Body of pancreas (tissue), 4 donors: ENCODE results near the gene ATP8B4. TPM values are rescaled to one million over a fixed set of nuclear protein-coding genes. Genes with fewer than 3 reads are reported as not detected.

Source experiments
- ATAC-seq: fragments of 150-250 bp; one replicate; pipeline ENCODE4 v1.9.1; 2016
- DNase-seq, 4 donors: peaks; one replicate each; pipeline ENCODE4 v3.0.0-alpha.2; 2019
- H3K27ac ChIP-seq, 4 donors: fragments of 200-600 bp; sonication (generic); 1 replicate in 3 of 4; 2 replicates in 1 of 4; pipeline versions ENCODE4 v1.5.1 to v1.6.1; 2016 to 2019; ENCODE audit warnings: mild to moderate bottlenecking in 1 of 4, mixed read lengths in 1 of 4, moderate library complexity in 1 of 4
- H3K27me3 ChIP-seq, 2 donors: fragments of 200-600 bp; sonication (generic); one replicate each; pipeline ENCODE4 v1.6.0; 2016; ENCODE audit warnings: mild to moderate bottlenecking in 1 of 2
- H3K36me3 ChIP-seq, 2 donors: fragments of 200-600 bp; sonication (generic); replicated peaks in 1 of 2; 2 replicates each; pipeline ENCODE4 v1.5.1; 2016; ENCODE audit warnings: low read depth in 2 of 2; ENCODE audit not compliant: insufficient read depth in 1 of 2
- H3K4me1 ChIP-seq: fragments of 200-600 bp; sonication (generic); one replicate; pipeline ENCODE4 v1.6.0; 2016
- H3K4me3 ChIP-seq, 2 donors: fragments of 200-600 bp; sonication (generic); 1 replicate in 1 of 2; 2 replicates in 1 of 2; pipeline ENCODE4 v1.5.1; 2016 to 2019
- H3K9me3 ChIP-seq, 3 donors: fragments of 200-600 bp; sonication (generic); 1 replicate in 2 of 3; 2 replicates in 1 of 3; pipeline ENCODE4 v1.5.1; 2016
- CTCF ChIP-seq, 7 experiments: fragments of 450-650 bp in 4 of 7; fragments of 200-600 bp in 3 of 7; sonication (generic) in 3 of 7; IDR thresholded peaks; one replicate each; pipeline ENCODE4 v1.5.1; 2016 to 2019; ENCODE audit warnings: antibody characterized with exemption in 7 of 7
- POLR2A ChIP-seq, 3 donors: fragments of 450-650 bp; IDR thresholded peaks; one replicate each; pipeline ENCODE4 v1.6.1; 2016; ENCODE audit warnings: antibody characterized with exemption in 3 of 3, mild to moderate bottlenecking in 2 of 3
- WGBS, 2 donors: methylation state at CpG; one replicate each; pipeline ENCODE4 v1.1.5; 2017; 5-methylcytosine and 5-hydroxymethylcytosine counted together
- intact Hi-C: fragments of 100-400 bp; cut with DNase I; formaldehyde crosslinking; loops from one replicate; pipeline ENCODE4 v1.15.1; 2023
- total RNA-seq, 2 donors: library from RNA; depleted of rRNA; stranded (reverse); fragments of >200 nt; gene quantifications; one replicate each; pipeline ENCODE4 v1.1.0, GENCODE V29; 2016

ATP8B4 gene
- total RNA-seq, 2 donors from 2014 or later: 3.1 to 6.6 TPM

- TF ChIP-seq POLR2A (IDR thresholded peaks at IDR 0.05): no peak
- TF ChIP-seq CTCF (IDR thresholded peaks at IDR 0.05): no peak
- H3K4me1 ChIP-seq: no peaks in the 10 kb centered on the region
Measured at GRCh38 chr15:50150851-50151250, 31.8 kb upstream of the ATP8B4 start.

DNA sequence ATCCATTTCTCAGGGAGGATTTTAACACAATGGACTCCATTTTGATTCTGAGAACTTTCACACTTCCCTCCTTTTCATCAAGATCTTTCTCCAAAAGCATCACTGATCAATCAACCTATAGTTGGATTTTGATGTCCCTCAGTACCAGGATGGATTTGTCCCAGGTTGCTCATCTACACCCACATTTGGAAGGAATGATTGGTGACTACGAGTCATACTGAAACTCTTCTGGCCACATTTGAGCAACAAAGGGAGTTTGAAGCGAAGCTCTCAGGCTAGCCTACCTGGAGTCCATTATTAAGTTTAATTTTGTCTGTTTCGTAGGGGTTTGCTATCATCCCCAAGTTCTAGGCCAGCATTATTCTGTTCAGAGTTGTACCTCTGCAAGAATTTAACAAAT lies 31.3 kb upstream of the ATP8B4 start:
- intact Hi-C loops: no loop called here

More at GRCh38 chr15:50150851-50151250, 31.8 kb upstream of the ATP8B4 start:
- intact Hi-C loops: no loop called here
- DNase-seq: no peak
- ATAC-seq: no peak
- Histone ChIP-seq H3K27ac (no peak overlapping the region), H3K4me3 (no peak overlapping the region), H3K36me3 (no peaks in the 10 kb centered on the region), H3K27me3 (no peaks in the 10 kb centered on the region), H3K9me3 (no peaks in the 10 kb centered on the region)

DNA sequence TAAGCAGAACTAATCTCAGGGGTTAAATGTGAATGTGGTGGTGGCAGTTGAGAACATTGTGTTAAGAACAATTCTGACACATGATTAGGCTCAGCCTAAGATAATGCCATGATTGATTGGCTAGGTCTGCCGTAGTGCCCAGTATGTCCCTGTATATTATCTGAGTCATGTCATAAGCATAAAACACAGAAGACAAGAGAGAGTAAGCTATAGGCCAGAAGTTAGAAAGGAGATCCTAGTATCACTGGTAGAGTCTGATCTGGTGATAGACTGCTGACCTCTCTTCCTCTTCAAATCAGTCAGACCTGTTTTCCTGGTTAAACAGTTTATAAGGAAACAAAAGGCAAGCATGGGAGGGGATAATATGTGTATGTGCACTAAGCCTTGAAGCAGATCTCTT lies 30.1 kb upstream of the ATP8B4 start:
- ATAC-seq (no peak), DNase-seq (no peak)
- Histone ChIP-seq H3K27ac (no peak overlapping the region), H3K9me3 (no peaks in the 10 kb centered on the region), H3K4me3 (no peak overlapping the region), H3K36me3 (no peaks in the 10 kb centered on the region), H3K4me1 (no peaks in the 10 kb centered on the region), H3K27me3 (no peaks in the 10 kb centered on the region)
- WGBS, 2 donors: 0 to 6% methylated on average over 1 of the region's 1 CpG
- TF ChIP-seq CTCF (IDR thresholded peaks at IDR 0.05) (no peak), POLR2A (IDR thresholded peaks at IDR 0.05) (no peak)
- intact Hi-C loops: no loop called here

More for the DNA sequence above, 31.3 kb upstream of the ATP8B4 start:
- Histone ChIP-seq H3K27ac (no peak overlapping the region), H3K9me3 (no peaks in the 10 kb centered on the region), H3K36me3 (no peaks in the 10 kb centered on the region), H3K27me3 (no peaks in the 10 kb centered on the region), H3K4me1 (no peaks in the 10 kb centered on the region), H3K4me3 (no peak overlapping the region)
- TF ChIP-seq CTCF (IDR thresholded peaks at IDR 0.05): no peak
- no peak for TF ChIP-seq POLR2A (IDR thresholded peaks at IDR 0.05)
- no peak for DNase-seq
- ATAC-seq: no peak
- 68 to 72% methylated on average over 3 of the region's 3 CpGs for WGBS, 2 donors

DNA sequence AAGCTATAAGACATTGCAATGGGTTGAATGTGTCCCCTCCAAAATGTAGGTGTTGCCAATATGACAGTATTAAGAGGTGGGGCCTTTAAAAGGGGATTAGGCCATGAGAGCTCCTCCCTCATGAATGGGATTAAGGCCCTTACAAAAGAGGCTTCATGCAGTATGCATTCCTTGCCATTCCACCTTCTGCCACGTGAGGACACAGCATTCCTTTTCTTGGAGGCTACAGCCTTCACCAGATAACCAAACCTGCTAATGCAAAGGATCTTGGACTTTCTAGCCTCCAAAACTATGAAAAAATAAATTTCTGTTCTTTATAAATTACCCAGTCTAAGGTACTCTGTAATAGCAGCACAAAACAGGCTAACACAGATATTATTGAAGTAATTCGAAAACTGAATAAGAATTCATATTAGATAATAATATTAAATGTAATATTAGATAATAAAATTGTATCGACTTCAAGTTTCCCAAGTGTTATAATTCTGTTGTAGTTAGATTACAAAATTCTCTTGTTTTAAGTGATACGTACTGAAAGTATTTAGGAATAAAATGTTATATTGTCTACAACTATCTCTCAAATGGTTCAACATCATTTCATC lies 29.4 kb upstream of the ATP8B4 start:
- intact Hi-C loops: no loop called here
- Histone ChIP-seq H3K4me1 (no peaks in the 10 kb centered on the region), H3K36me3 (no peaks in the 10 kb centered on the region), H3K4me3 (no peak overlapping the region), H3K27ac (no peak overlapping the region), H3K27me3 (no peaks in the 10 kb centered on the region), H3K9me3 (no peaks in the 10 kb centered on the region)
- TF ChIP-seq CTCF (IDR thresholded peaks at IDR 0.05) (peak in 1 of 7 experiments; percentile 20), POLR2A (IDR thresholded peaks at IDR 0.05) (no peak)
- DNase-seq: no peak
- WGBS, 2 donors: 72 to 74% methylated on average over 4 of the region's 4 CpGs
- ATAC-seq: no peak

DNA sequence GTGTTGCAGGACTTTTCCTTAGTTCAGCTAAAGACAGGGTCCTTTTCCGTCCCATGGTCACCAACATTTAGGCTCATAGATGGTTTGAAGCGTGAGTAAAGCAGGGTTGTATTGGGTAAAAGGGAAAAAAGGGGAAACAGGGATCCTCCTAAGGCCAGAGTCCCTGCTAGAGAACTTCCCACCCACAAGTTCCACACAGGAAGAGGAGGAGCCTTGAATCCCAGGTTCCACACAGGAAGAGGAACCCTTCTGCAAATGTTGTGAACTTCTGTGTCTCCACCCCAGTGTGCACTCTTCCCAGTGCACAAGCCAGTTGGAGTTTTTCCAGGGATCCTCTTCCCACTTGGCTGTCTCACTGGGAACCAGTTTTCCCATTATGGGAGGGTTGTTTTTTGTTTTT lies 27.6 kb upstream of the ATP8B4 start:
- DNase-seq (no peak), ATAC-seq (no peak)
- Histone ChIP-seq H3K4me1 (no peaks in the 10 kb centered on the region), H3K4me3 (no peak overlapping the region), H3K27ac (no peak overlapping the region), H3K36me3 (no peaks in the 10 kb centered on the region), H3K9me3 (no peaks in the 10 kb centered on the region), H3K27me3 (no peaks in the 10 kb centered on the region)
- no peak for TF ChIP-seq POLR2A (IDR thresholded peaks at IDR 0.05)
- no peak for TF ChIP-seq CTCF (IDR thresholded peaks at IDR 0.05)
- intact Hi-C loops: no loop called here
- 68 to 81% methylated on average over 2 of the region's 2 CpGs for WGBS, 2 donors
